ENCODE measurements around the gene KIF20A.
"Not testable (repeated sequence)": the region's sequence is repeated elsewhere in the genome, so short reads cannot be mapped to it uniquely, and the experiment has no call there.

KIF20A gene

GRCh38 chr5:138178516-138179276, at the start of gene KIF20A, which contains the start of gene BRD8:
Gene KIF20A (plus strand): TSS chr5:138179112. CDS start chr5:138179681, 569 bp downstream.
Gene BRD8 (minus strand): TSS chr5:138178630. CDS start chr5:138178614, 16 bp downstream.
- peak; percentile 94 for DNase-seq

GRCh38 chr5:138129347-138129746, 49.6 kb upstream of the KIF20A start:
- peak; percentile 1 for DNase-seq

- DNase-seq: no peak
Observed at GRCh38 chr5:138132543-138132942, 46.4 kb upstream of the KIF20A start.

GRCh38 chr5:138138949-138139780, 39.7 kb upstream of the KIF20A start, which contains the start of gene NME5:
Gene NME5 (minus strand): TSS chr5:138139428. CDS start chr5:138138780, 648 bp downstream.
- DNase-seq: peak; percentile 79

- DNase-seq: no peak
Observed at GRCh38 chr5:138139781-138140090, 39.2 kb upstream of the KIF20A start.

GRCh38 chr5:138140268-138140667, 38.6 kb upstream of the KIF20A start:
- DNase-seq: no peak

- no peak for DNase-seq
Observed at GRCh38 chr5:138141734-138142133, 37.2 kb upstream of the KIF20A start.

- DNase-seq: not testable (repeated sequence)
Observed at GRCh38 chr5:138143578-138143977, 35.3 kb upstream of the KIF20A start.

- DNase-seq: no peak
Observed at GRCh38 chr5:138148811-138149210, 30.1 kb upstream of the KIF20A start.

- DNase-seq: no peak
Observed at GRCh38 chr5:138149530-138149929, 29.4 kb upstream of the KIF20A start.

- DNase-seq: not testable (repeated sequence)
Observed at GRCh38 chr5:138155977-138156376, 22.9 kb upstream of the KIF20A start.

GRCh38 chr5:138157626-138158025, 21.3 kb upstream of the KIF20A start:
- DNase-seq: no peak

- DNase-seq: no peak
Observed at GRCh38 chr5:138159666-138160065, 19.2 kb upstream of the KIF20A start.

GRCh38 chr5:138160706-138161105, 18.2 kb upstream of the KIF20A start:
- DNase-seq: no peak

- no peak for DNase-seq
Observed at GRCh38 chr5:138163721-138164120, 15.2 kb upstream of the KIF20A start.

- DNase-seq: no peak
Observed at GRCh38 chr5:138169124-138169523, 9.8 kb upstream of the KIF20A start.

GRCh38 chr5:138170299-138170698, 8.6 kb upstream of the KIF20A start:
- DNase-seq: no peak

- no peak for DNase-seq
Observed at GRCh38 chr5:138177941-138178515, 884 bp upstream of the KIF20A start.

GRCh38 chr5:138179277-138179857, 455 bp downstream of the KIF20A start:
- DNase-seq: peak; percentile 12

- DNase-seq: peak; percentile 49
Observed at GRCh38 chr5:138180183-138180782, 1.4 kb downstream of the KIF20A start.

- DNase-seq: no peak
Observed at GRCh38 chr5:138180841-138181240, 1.9 kb downstream of the KIF20A start.

- DNase-seq: no peak
Observed at GRCh38 chr5:138182808-138183207, 3.9 kb downstream of the KIF20A start.

- no peak for DNase-seq
Observed at GRCh38 chr5:138186002-138186447, 7.1 kb downstream of the KIF20A start.
